GM12878 (cell line): ENCODE data around the gene AP2S1. TPM values are rescaled to one million over a fixed set of nuclear protein-coding genes. Genes with fewer than 3 reads are reported as not detected.

ENCODE experiments used
- ATAC-seq: fragments of 200-7000 bp; cut with Tn5 transposase; 3 replicates; pipeline ENCODE4 v1.9.1; 2020; ENCODE audit warnings: mild to moderate bottlenecking, moderate library complexity
- BruUV-seq: library from RNA; stranded (reverse); fragments of 400-500 nt; replicated peaks from 2 replicates; lab custom pipeline; 2021; lab: Mats Ljungman, UMichigan
- CTCF ChIA-PET: fragments of 300-600 bp; sonication (Branson Sonifier 250); formaldehyde crosslinking; extraction: SDS; loops from one replicate; lab custom pipeline; 2021; ENCODE audit warnings: inconsistent platforms; lab: Yijun Ruan, JAX
- POLR2A ChIA-PET: fragments of 350-600 bp; formaldehyde crosslinking; extraction: SDS; loops from one replicate; lab custom pipeline; 2021; ENCODE audit warnings: inconsistent platforms; lab: Charles Lee
- RAD21 ChIA-PET: fragments of 300-600 bp; sonication (Branson Sonifier 250); formaldehyde crosslinking; loops from one replicate; lab custom pipeline; 2023; ENCODE audit warnings: antibody characterized with exemption; ENCODE audit not compliant: unreplicated experiment; lab: Charles Lee
- SMC1A ChIA-PET: fragments of 300-600 bp; sonication (Branson Sonifier 250); formaldehyde crosslinking; loops from one replicate; lab custom pipeline; 2023; ENCODE audit not compliant: unreplicated experiment, uncharacterized antibody; lab: Charles Lee
- DNase-seq: peaks from one replicate; pipeline ENCODE4 v3.0.0-alpha.2; 2011; ENCODE audit warnings: low read depth, low spot score
- FAIRE-seq: peaks from 3 replicates; lab custom pipeline; 2011; peaks lifted over from hg19 to GRCh38; lab: Jason Lieb, UNC
- H2AFZ ChIP-seq: 2 replicates; pipeline ENCODE4 v1.6.0; 2011; ENCODE audit warnings: low read depth, low read length, control low read depth; ENCODE audit not compliant: control insufficient read depth
- H3K27ac ChIP-seq: 2 replicates; pipeline ENCODE4 v1.5.1; 2011; ENCODE audit warnings: control low read depth; ENCODE audit not compliant: control insufficient read depth, insufficient read depth
- H3K27me3 ChIP-seq, 2 experiments: replicated peaks in 1 of 2; 2 replicates each; pipeline versions ENCODE4 v1.6.0 to v1.6.1; 2011; ENCODE audit warnings: low read length in 1 of 2; ENCODE audit not compliant: control insufficient read depth in 2 of 2, insufficient read depth in 2 of 2
- H3K36me3 ChIP-seq, 2 experiments: 2 replicates each; pipeline ENCODE4 v1.5.1; 2011; ENCODE audit warnings: low read length in 1 of 2; ENCODE audit not compliant: control insufficient read depth in 2 of 2, insufficient read depth in 2 of 2
- H3K4me1 ChIP-seq: 2 replicates; pipeline ENCODE4 v1.6.1; 2011; ENCODE audit warnings: mild to moderate bottlenecking, low read length, moderate library complexity, mixed read lengths; ENCODE audit not compliant: control insufficient read depth, insufficient read depth
- H3K4me2 ChIP-seq: 2 replicates; pipeline ENCODE4 v1.6.0; 2011; ENCODE audit warnings: control low read depth; ENCODE audit not compliant: control insufficient read depth, insufficient read depth
- H3K4me3 ChIP-seq: fragments of 200-600 bp; sonication (generic); 2 replicates; pipeline ENCODE4 v1.5.1; 2016
- H3K79me2 ChIP-seq: 2 replicates; pipeline ENCODE4 v1.6.0; 2011; ENCODE audit warnings: low read length; ENCODE audit not compliant: control insufficient read depth, insufficient read depth
- H3K9ac ChIP-seq: 2 replicates; pipeline ENCODE4 v1.8.0; 2011; ENCODE audit warnings: low read length, control low read depth, mixed read lengths; ENCODE audit not compliant: control insufficient read depth, insufficient read depth
- H3K9me3 ChIP-seq: replicated peaks from 3 replicates; pipeline ENCODE4 v1.5.1; 2011; ENCODE audit warnings: mild to moderate bottlenecking, low read length; ENCODE audit not compliant: control insufficient read depth, insufficient read depth
- H4K20me1 ChIP-seq: 2 replicates; pipeline ENCODE4 v1.6.0; 2011; ENCODE audit not compliant: control insufficient read depth, insufficient read depth
- BCL11A ChIP-seq: IDR thresholded peaks from 2 replicates; pipeline ENCODE4 v1.6.1; 2011; ENCODE audit warnings: low read depth, low read length
- CBFB ChIP-seq: IDR thresholded peaks from 2 replicates; pipeline ENCODE4 v1.6.1; 2016; ENCODE audit warnings: antibody characterized with exemption, low read depth
- CTCF ChIP-seq, 3 experiments: IDR thresholded peaks in 2 of 3; conservative IDR thresholded peaks in 1 of 3; 2 replicates each; pipeline ENCODE4 v1.5.1; 2011; ENCODE audit warnings: low read depth in 3 of 3, low read length in 3 of 3, mild to moderate bottlenecking in 3 of 3, control low read depth in 2 of 3, moderate library complexity in 2 of 3, inconsistent platforms in 1 of 3, mixed read lengths in 1 of 3; ENCODE audit not compliant: control insufficient read depth in 2 of 3, insufficient read depth in 1 of 3; ENCODE audit errors: extremely low read depth in 1 of 3
- JUNB ChIP-seq: IDR thresholded peaks from 2 replicates; pipeline ENCODE4 v1.6.1; 2016; ENCODE audit warnings: antibody characterized with exemption, mild to moderate bottlenecking
- KLF5 ChIP-seq: fragments of 450-650 bp; IDR thresholded peaks from 2 replicates; pipeline ENCODE4 v1.6.1; 2014; ENCODE audit warnings: mild to moderate bottlenecking; ENCODE audit not compliant: partially characterized antibody
- MEF2A ChIP-seq: IDR thresholded peaks from 2 replicates; pipeline ENCODE4 v1.6.1; 2011; ENCODE audit warnings: low read depth, mild to moderate bottlenecking, low read length, moderate library complexity; ENCODE audit not compliant: insufficient read depth
- MYB ChIP-seq: fragments of 150-350 bp; IDR thresholded peaks from 2 replicates; pipeline ENCODE4 v1.6.1; 2014; ENCODE audit warnings: mild to moderate bottlenecking, low read depth, low read length, borderline replicate concordance
- NBN ChIP-seq: fragments of 450-650 bp; IDR thresholded peaks from 2 replicates; pipeline ENCODE4 v1.6.1; 2016
- RCOR1 ChIP-seq: conservative IDR thresholded peaks from 2 replicates; pipeline ENCODE4 v1.6.1; 2012; ENCODE audit warnings: low read depth, low read length, improper control_type of control experiment
- RFX5 ChIP-seq: IDR thresholded peaks from 2 replicates; pipeline ENCODE4 v1.6.1; 2011; ENCODE audit warnings: low read depth, low read length, improper control_type of control experiment
- SP1 ChIP-seq: IDR thresholded peaks from one replicate; pipeline ENCODE4 v1.6.1; 2011; ENCODE audit warnings: low read depth, low read length
- SUZ12 ChIP-seq: fragments of 200-600 bp; sonication (generic); IDR thresholded peaks from one replicate; pipeline ENCODE4 v1.6.1; 2018; ENCODE audit warnings: antibody characterized with exemption, mild to moderate bottlenecking; ENCODE audit not compliant: unreplicated experiment
- WRNIP1 ChIP-seq: IDR thresholded peaks from 2 replicates; pipeline ENCODE4 v1.6.1; 2011; ENCODE audit warnings: low read depth, low read length, improper control_type of control experiment, borderline replicate concordance
- ZBTB11 ChIP-seq: fragments of 450-650 bp; formaldehyde crosslinking; IDR thresholded peaks from 2 replicates; pipeline ENCODE4 v1.5.0; 2022; ENCODE audit warnings: mild to moderate bottlenecking, missing genetic modification characterization
- ZBTB40 ChIP-seq: fragments of 450-650 bp; IDR thresholded peaks from 2 replicates; pipeline ENCODE4 v1.6.1; 2016; ENCODE audit warnings: mild to moderate bottlenecking, moderate library complexity, borderline replicate concordance
- WGBS: methylation state at CpG from one replicate; pipeline ENCODE4 v1.1.6; 2016; ENCODE audit warnings: low lambda C conversion rate; ENCODE audit not compliant: insufficient replicate concordance, insufficient coverage; ENCODE audit errors: missing lambda C conversion rate; 5-methylcytosine and 5-hydroxymethylcytosine counted together
- in situ Hi-C: fragments of 300-500 bp; cut with MboI; formaldehyde crosslinking; loops from 9 replicates; pipeline ENCODE4 v1.14.3; 2018; ENCODE audit warnings: mixed read lengths
- intact Hi-C: fragments of 100-400 bp; cut with micrococcal nuclease; formaldehyde crosslinking; loops from one replicate; pipeline ENCODE4 v1.14.2; 2022; ENCODE audit not compliant: unreplicated experiment
- polyA plus RNA-seq, 11 experiments: library from polyadenylated mRNA; depleted of rRNA in 4 of 11; unstranded in 6 of 11; stranded (reverse) in 5 of 11; fragments of >200 nt; fragmentation: Nextera tagmentation in 4 of 11; fragmentation: Illumina TruSeq in 1 of 11; extraction: Ambion mirVana in 4 of 11; extraction: Trizol in 1 of 11; gene quantifications; 1 replicate in 1 of 11; 2 replicates in 10 of 11; pipeline versions ENCODE4 v1.2.1 to v1.2.3, GENCODE V29; 2011 to 2016; ENCODE audit warnings: inconsistent platforms in 2 of 11, missing spikeins in 2 of 11, low read depth in 1 of 11
- total RNA-seq, 4 experiments: library from RNA; depleted of rRNA in 3 of 4; stranded (reverse); fragments of >200 nt in 3 of 4; fragmentation: Illumina TruSeq in 1 of 4; extraction: Trizol in 1 of 4; gene quantifications; 2 replicates each; pipeline versions ENCODE4 v1.2.1 to v1.2.3, GENCODE V29; 2013 to 2021

The AP2S1 gene
- total and polyA plus RNA-seq, 10 of the 15 experiments (the other 5 are each of a cell fraction or from before 2014, with no cell fraction given) = 10.8 to 239 (median 104) TPM

GRCh38 chr19:46815833-46816627 lies 34.6 kb downstream of the AP2S1 start:
- ChIA-PET SMC1A (interaction anchor here (0.6 kb wide), 1 partner anchor 143 kb away, joined by 3 read pairs; no protein-coding TSS in a partner anchor), CTCF (interaction anchor here (1.0 to 1.1 kb wide), 2 partner anchors 8 to 24 kb away, joined by 3 to 4 read pairs; no protein-coding TSS in a partner anchor), POLR2A (interaction anchor here (0.6 kb wide), 1 partner anchor 157 kb away, joined by 3 read pairs; no protein-coding TSS in a partner anchor), RAD21 (no interaction called here)
- Histone ChIP-seq H3K9me3 (no peaks in the 10 kb centered on the region), H3K79me2 (no peaks in the 10 kb centered on the region), H3K9ac (no peak overlapping the region), H3K4me3 (no peak overlapping the region), H3K36me3 (no peaks in the 10 kb centered on the region), H2AFZ (no peak overlapping the region), H3K27ac (no peak overlapping the region), H3K27me3 (no peaks in the 10 kb centered on the region), H3K4me2 (no peak overlapping the region), H3K4me1 (peaks cover 1% of the 10 kb centered on the region), H4K20me1 (no peaks in the 10 kb centered on the region)
- no TSS peak for BruUV-seq
- FAIRE-seq (no peak), ATAC-seq (no peak), DNase-seq (no peak)
- in situ Hi-C loops = no loop called here
- 56% methylated on average over 18 of the region's 18 CpGs for WGBS
- intact Hi-C loops = no loop called here
- TF ChIP-seq BCL11A (no peak), KLF5 (no peak), SUZ12 (no peak), WRNIP1 (no peak), CBFB (no peak), RFX5 (no peak), CTCF (IDR thresholded peaks at IDR 0.05 in 2 of 3, conservative IDR thresholded peaks at IDR 0.05 in 1 of 3; ENCODE audit: control insufficient read depth in 2 of 3, extremely low read depth in 1 of 3, insufficient read depth in 1 of 3, low read depth in 3 of 3, low read length in 3 of 3) (no peak), JUNB (no peak), MYB (no peak), MEF2A (no peak), RCOR1 (no peak), SP1 (no peak), NBN (no peak), ZBTB40 (no peak), ZBTB11 (CRISPR knock-in tag) (no peak)
